HPDE6-E6E7 (cell line): ENCODE data around the gene SMIM36.
"Not testable (repeated sequence)": the region's sequence is repeated elsewhere in the genome, so short reads cannot be mapped to it uniquely, and the experiment has no call there.

Source experiments
- DNase-seq: peaks from one replicate; pipeline ENCODE4 v3.0.0; 2011; ENCODE audit warnings: missing footprints; ENCODE audit errors: extremely low spot score

The SMIM36 gene

GRCh38 chr17:55510986-55511721 is at the start of gene SMIM36:
Gene SMIM36 (minus strand): TSS chr17:55511452.
- no peak for DNase-seq

GRCh38 chr17:55555772-55556171 is 44.5 kb upstream of the SMIM36 start:
- DNase-seq: no peak

GRCh38 chr17:55549140-55549539 is 37.9 kb upstream of the SMIM36 start:
- no peak for DNase-seq

- DNase-seq: no peak
Observed at GRCh38 chr17:55546991-55547664, 35.9 kb upstream of the SMIM36 start.

- no peak for DNase-seq
Observed at GRCh38 chr17:55546481-55546880, 35.2 kb upstream of the SMIM36 start.

- no peak for DNase-seq
Observed at GRCh38 chr17:55545806-55546205, 34.6 kb upstream of the SMIM36 start.

- DNase-seq: no peak
Observed at GRCh38 chr17:55543709-55544108, 32.5 kb upstream of the SMIM36 start.

- DNase-seq: no peak
Observed at GRCh38 chr17:55540414-55541091, 29.3 kb upstream of the SMIM36 start.

GRCh38 chr17:55536205-55536604 is 25.0 kb upstream of the SMIM36 start:
- no peak for DNase-seq

- no peak for DNase-seq
Observed at GRCh38 chr17:55533608-55534007, 22.4 kb upstream of the SMIM36 start.

- DNase-seq: no peak
Observed at GRCh38 chr17:55532670-55533069, 21.4 kb upstream of the SMIM36 start.

- no peak for DNase-seq
Observed at GRCh38 chr17:55531053-55531728, 19.9 kb upstream of the SMIM36 start.

- no peak for DNase-seq
Observed at GRCh38 chr17:55530064-55530463, 18.8 kb upstream of the SMIM36 start.

- peak; percentile 35 for DNase-seq
Observed at GRCh38 chr17:55527540-55528118, 16.4 kb upstream of the SMIM36 start.

- DNase-seq: no peak
Observed at GRCh38 chr17:55524440-55525220, 13.4 kb upstream of the SMIM36 start.

- not testable (repeated sequence) for DNase-seq
Observed at GRCh38 chr17:55523032-55523431, 11.8 kb upstream of the SMIM36 start.

GRCh38 chr17:55521186-55521585 is 9.9 kb upstream of the SMIM36 start:
- no peak for DNase-seq

- no peak for DNase-seq
Observed at GRCh38 chr17:55520402-55520801, 9.2 kb upstream of the SMIM36 start.

GRCh38 chr17:55518510-55518909 is 7.3 kb upstream of the SMIM36 start:
- no peak for DNase-seq

- DNase-seq: peak; percentile 36
Observed at GRCh38 chr17:55513885-55514590, 2.8 kb upstream of the SMIM36 start.
